SK-N-MC (cell line): ENCODE data around the gene NBEA.

ENCODE experiments used
- EZH2 ChIP-seq: fragments of 200-600 bp; sonication (generic); IDR thresholded peaks from one replicate; pipeline ENCODE4 v1.6.1; 2017; ENCODE audit warnings: antibody characterized with exemption
- POLR2AphosphoS5 ChIP-seq: IDR thresholded peaks from 2 replicates; pipeline ENCODE4 v1.6.1; 2012; ENCODE audit warnings: mild to moderate bottlenecking, low read depth, low read length, borderline replicate concordance

- TF ChIP-seq POLR2AphosphoS5 (no peak), EZH2 (no peak)
Observed at GRCh38 chr13:35631666-35632065, 689.6 kb downstream of the NBEA start.
